ENCODE measurements around the gene NPHP4.

NPHP4 gene

GRCh38 chr1:6003568-6004411, 11.6 kb upstream of the NPHP4 start:
- no peak for DNase-seq (ENCODE audit: low spot score)

GRCh38 chr1:6002714-6003501, 10.7 kb upstream of the NPHP4 start:
- DNase-seq (ENCODE audit: low spot score): no peak

GRCh38 chr1:6001992-6002576, 9.9 kb upstream of the NPHP4 start:
- no peak for DNase-seq (ENCODE audit: low spot score)

- no peak for DNase-seq (ENCODE audit: low spot score)
Measured at GRCh38 chr1:6000444-6001288, 8.4 kb upstream of the NPHP4 start.

GRCh38 chr1:5999711-6000443, 7.7 kb upstream of the NPHP4 start:
- no peak for DNase-seq (ENCODE audit: low spot score)

GRCh38 chr1:5998906-5999301, 6.7 kb upstream of the NPHP4 start:
- DNase-seq (ENCODE audit: low spot score): no peak

- DNase-seq (ENCODE audit: low spot score): no peak
Measured at GRCh38 chr1:5998051-5998905, 6.1 kb upstream of the NPHP4 start.

GRCh38 chr1:5997316-5997715, 5.1 kb upstream of the NPHP4 start:
- no peak for DNase-seq (ENCODE audit: low spot score)

GRCh38 chr1:5996641-5997270, 4.5 kb upstream of the NPHP4 start:
- no peak for DNase-seq (ENCODE audit: low spot score)

GRCh38 chr1:5995871-5996630, 3.8 kb upstream of the NPHP4 start:
- DNase-seq (ENCODE audit: low spot score): no peak

- no peak for DNase-seq (ENCODE audit: low spot score)
Measured at GRCh38 chr1:5994713-5995621, 2.7 kb upstream of the NPHP4 start.

GRCh38 chr1:5993556-5994491, 1.6 kb upstream of the NPHP4 start:
- no peak for DNase-seq (ENCODE audit: low spot score)

GRCh38 chr1:5992814-5993555, 760 bp upstream of the NPHP4 start:
- DNase-seq (ENCODE audit: low spot score): no peak

GRCh38 chr1:5991381-5992025, 722 bp downstream of the NPHP4 start:
- DNase-seq (ENCODE audit: low spot score): no peak

- DNase-seq (ENCODE audit: low spot score): no peak
Measured at GRCh38 chr1:5990913-5991312, 1.3 kb downstream of the NPHP4 start.
